ENCODE measurements around the gene TMEM243. TPM values are rescaled to one million over a fixed set of nuclear protein-coding genes. Genes with fewer than 3 reads are reported as not detected.

TMEM243 gene
- total RNA-seq, 1 experiment from 2014 or later: 15.4 TPM

GRCh38 chr7:87152897-87153641 is 66.5 kb downstream of the TMEM243 start:
- H3K36me3 ChIP-seq (ENCODE audit: control insufficient read depth, insufficient read depth, low read length): peaks cover 24% of the 10 kb centered on the region
- no peak for ATAC-seq
- H3K4me1 ChIP-seq (ENCODE audit: control insufficient read depth, insufficient read depth, low read length): peaks cover 25% of the 10 kb centered on the region
- in situ Hi-C loops (cut with HindIII; ENCODE audit: low pct_unique_long_range_greater_than_20kb, low sequenced_read_pairs) (no loop called here), intact Hi-C loops (cut with micrococcal nuclease; ENCODE audit: unreplicated experiment) (no loop called here)
- no peaks in the 10 kb centered on the region for H3K27me3 ChIP-seq (ENCODE audit: control insufficient read depth, insufficient read depth, low read length)
- no peak for DNase-seq (ENCODE audit: low read depth, low spot score)
- BruUV-seq (replicated peaks): TSS peak; percentile 81
- ChIA-PET CTCF (interaction anchor here (0.6 kb wide), 1 partner anchor 1172 kb away, joined by 8 read pairs; no protein-coding TSS in a partner anchor), POLR2A (interaction anchor here (0.5 to 0.9 kb wide), 4 partner anchors 95 to 364 kb away, joined by 3 to 8 read pairs (median 3); no protein-coding TSS in a partner anchor)
- H3K4me3 ChIP-seq (ENCODE audit: low read depth in 2 of 2, low read length in 2 of 2): peak overlapping the region; percentile 92 to 99
- TF ChIP-seq, protein P1, sequence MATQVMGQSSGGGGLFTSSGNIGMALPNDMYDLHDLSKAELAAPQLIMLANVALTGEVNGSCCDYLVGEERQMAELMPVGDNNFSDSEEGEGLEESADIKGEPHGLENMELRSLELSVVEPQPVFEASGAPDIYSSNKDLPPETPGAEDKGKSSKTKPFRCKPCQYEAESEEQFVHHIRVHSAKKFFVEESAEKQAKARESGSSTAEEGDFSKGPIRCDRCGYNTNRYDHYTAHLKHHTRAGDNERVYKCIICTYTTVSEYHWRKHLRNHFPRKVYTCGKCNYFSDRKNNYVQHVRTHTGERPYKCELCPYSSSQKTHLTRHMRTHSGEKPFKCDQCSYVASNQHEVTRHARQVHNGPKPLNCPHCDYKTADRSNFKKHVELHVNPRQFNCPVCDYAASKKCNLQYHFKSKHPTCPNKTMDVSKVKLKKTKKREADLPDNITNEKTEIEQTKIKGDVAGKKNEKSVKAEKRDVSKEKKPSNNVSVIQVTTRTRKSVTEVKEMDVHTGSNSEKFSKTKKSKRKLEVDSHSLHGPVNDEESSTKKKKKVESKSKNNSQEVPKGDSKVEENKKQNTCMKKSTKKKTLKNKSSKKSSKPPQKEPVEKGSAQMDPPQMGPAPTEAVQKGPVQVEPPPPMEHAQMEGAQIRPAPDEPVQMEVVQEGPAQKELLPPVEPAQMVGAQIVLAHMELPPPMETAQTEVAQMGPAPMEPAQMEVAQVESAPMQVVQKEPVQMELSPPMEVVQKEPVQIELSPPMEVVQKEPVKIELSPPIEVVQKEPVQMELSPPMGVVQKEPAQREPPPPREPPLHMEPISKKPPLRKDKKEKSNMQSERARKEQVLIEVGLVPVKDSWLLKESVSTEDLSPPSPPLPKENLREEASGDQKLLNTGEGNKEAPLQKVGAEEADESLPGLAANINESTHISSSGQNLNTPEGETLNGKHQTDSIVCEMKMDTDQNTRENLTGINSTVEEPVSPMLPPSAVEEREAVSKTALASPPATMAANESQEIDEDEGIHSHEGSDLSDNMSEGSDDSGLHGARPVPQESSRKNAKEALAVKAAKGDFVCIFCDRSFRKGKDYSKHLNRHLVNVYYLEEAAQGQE (IDR thresholded peaks at IDR 0.05; ENCODE audit: insufficient read depth in 1 of 2, low read depth in 2 of 2, low read length in 1 of 2): no peak
- no peak for TF ChIP-seq SIN3A (IDR thresholded peaks at IDR 0.05; ENCODE audit: borderline replicate concordance, insufficient read depth, low read depth, low read length)
- H3K27ac ChIP-seq (ENCODE audit: low read length): peak overlapping the region; percentile 99
- H3K9me3 ChIP-seq (ENCODE audit: control insufficient read depth, insufficient read depth, low read depth, low read length): no peaks in the 10 kb centered on the region

- Histone ChIP-seq H3K9me3 (ENCODE audit: control insufficient read depth, insufficient read depth, low read depth, low read length) (no peaks in the 10 kb centered on the region), H3K27ac (ENCODE audit: low read length) (peak within 1 kb of the TSS; percentile 99), H3K4me3 (ENCODE audit: low read depth in 2 of 2, low read length in 2 of 2) (peak within 1 kb of the TSS; percentile 92 to 99), H3K4me1 (ENCODE audit: control insufficient read depth, insufficient read depth, low read length) (peaks cover 25% of the 10 kb centered on the region), H3K27me3 (ENCODE audit: control insufficient read depth, insufficient read depth, low read length) (no peaks in the 10 kb centered on the region), H3K36me3 (ENCODE audit: control insufficient read depth, insufficient read depth, low read length) (peaks cover 23% of the 10 kb centered on the region)
- in situ Hi-C loops (cut with HindIII; ENCODE audit: low pct_unique_long_range_greater_than_20kb, low sequenced_read_pairs) (no loop called here), intact Hi-C loops (cut with micrococcal nuclease; ENCODE audit: unreplicated experiment) (no loop called here)
- peak; percentile 86 for DNase-seq (ENCODE audit: low read depth, low spot score)
- ChIA-PET POLR2A (interaction anchor here (0.5 to 0.9 kb wide), 5 partner anchors 28 to 364 kb away, joined by 3 to 8 read pairs (median 3); no protein-coding TSS in a partner anchor), CTCF (interaction anchor here (0.6 kb wide), 1 partner anchor 1172 kb away, joined by 8 read pairs; no protein-coding TSS in a partner anchor)
- ATAC-seq: peak; percentile 95
- no peak; the same call in 1 of the 2 replicates for TF ChIP-seq TCF7L2 (IDR thresholded peaks at IDR 0.05; ENCODE audit: low read depth, low read length)
- 0 out of 2 replicates have a peak, but pooled peaks have one; percentile 63 for TF ChIP-seq SIN3A (IDR thresholded peaks at IDR 0.05; ENCODE audit: borderline replicate concordance, insufficient read depth, low read depth, low read length)
- TF ChIP-seq, protein P1 (IDR thresholded peaks at IDR 0.05; ENCODE audit: insufficient read depth in 1 of 2, low read depth in 2 of 2, low read length in 1 of 2): 0 out of 4 replicates have a peak, but pooled peaks of 1 of the 2 experiments have one; percentile 12
- TF ChIP-seq CTCF (IDR thresholded peaks at IDR 0.05): no peak
- TF ChIP-seq POLR2AphosphoS5 (IDR thresholded peaks at IDR 0.05; ENCODE audit: low read depth, low read length): peak; percentile 83
- no TSS peak for BruUV-seq (replicated peaks)
These were observed 67.2 kb downstream of the TMEM243 start, which contains the start of gene DMTF1 for GRCh38 chr7:87152112-87152896. Gene DMTF1 (plus strand): TSS chr7:87152453. CDS start chr7:87164942, 12,489 bp downstream.
